Liver (tissue), 9 donors: Measurements from ENCODE around the gene ZCCHC8. TPM values are rescaled to one million over a fixed set of nuclear protein-coding genes. Genes with fewer than 3 reads are reported as not detected.

Experiments used
- DNase-seq: peaks from one replicate; pipeline ENCODE4 v3.0.0-alpha.2; 2017; ENCODE audit warnings: low spot score
- H3K27ac ChIP-seq, 2 donors: one replicate each; pipeline ENCODE4 v1.7.0; 2013; ENCODE audit warnings: inconsistent platforms in 2 of 2, low read length in 2 of 2, control low read depth in 1 of 2, low read depth in 1 of 2, mild to moderate bottlenecking in 1 of 2
- H3K27me3 ChIP-seq, 4 donors: one replicate each; pipeline versions ENCODE4 v1.6.1 to v1.7.0; 2013; ENCODE audit warnings: low read length in 3 of 4, inconsistent platforms in 1 of 4, mild to moderate bottlenecking in 1 of 4, moderate library complexity in 1 of 4; ENCODE audit not compliant: control insufficient read depth in 4 of 4, insufficient read depth in 4 of 4
- H3K36me3 ChIP-seq, 4 donors: one replicate each; pipeline versions ENCODE4 v1.6.1 to v1.7.0; 2013; ENCODE audit warnings: low read length in 3 of 4, mild to moderate bottlenecking in 3 of 4, low read depth in 1 of 4, moderate library complexity in 1 of 4; ENCODE audit not compliant: control insufficient read depth in 4 of 4, insufficient read depth in 3 of 4
- H3K4me1 ChIP-seq, 4 donors: one replicate each; pipeline versions ENCODE4 v1.6.1 to v1.7.0; 2013; ENCODE audit warnings: low read length in 3 of 4, mild to moderate bottlenecking in 3 of 4, moderate library complexity in 1 of 4; ENCODE audit not compliant: control insufficient read depth in 4 of 4, insufficient read depth in 4 of 4
- H3K4me3 ChIP-seq, 3 donors: one replicate each; pipeline versions ENCODE4 v1.6.1 to v1.7.0; 2013; ENCODE audit warnings: low read length in 3 of 3, control low read depth in 1 of 3, low read depth in 1 of 3, mild to moderate bottlenecking in 1 of 3
- H3K9ac ChIP-seq, 2 donors: one replicate each; pipeline ENCODE4 v1.7.0; 2013; ENCODE audit warnings: low read length in 2 of 2, mild to moderate bottlenecking in 2 of 2, moderate library complexity in 2 of 2, control low read depth in 1 of 2, low read depth in 1 of 2
- H3K9me3 ChIP-seq, 4 donors: one replicate each; pipeline versions ENCODE4 v1.6.1 to v1.7.0; 2013; ENCODE audit warnings: low read length in 3 of 4; ENCODE audit not compliant: control insufficient read depth in 4 of 4
- CTCF ChIP-seq: fragments of 150-350 bp; IDR thresholded peaks from 2 replicates; pipeline ENCODE4 v1.5.1; 2017; ENCODE audit warnings: improper control_type of control experiment, low read depth, low read length; ENCODE audit not compliant: missing input control
- FOXA1 ChIP-seq: IDR thresholded peaks from 2 replicates; pipeline ENCODE4 v1.6.1; 2016; ENCODE audit warnings: antibody characterized with exemption
- FOXA2 ChIP-seq: IDR thresholded peaks from 2 replicates; pipeline ENCODE4 v1.6.1; 2016; ENCODE audit warnings: antibody characterized with exemption
- GABPA ChIP-seq, 2 donors: IDR thresholded peaks in 1 of 2; conservative IDR thresholded peaks in 1 of 2; 2 replicates each; pipeline ENCODE4 v1.6.1; 2016; ENCODE audit warnings: antibody characterized with exemption in 2 of 2, mild to moderate bottlenecking in 1 of 2, moderate library complexity in 1 of 2
- HNF4A ChIP-seq, 2 donors: conservative IDR thresholded peaks; 2 replicates each; pipeline ENCODE4 v1.6.1; 2016; ENCODE audit warnings: antibody characterized with exemption in 2 of 2, mild to moderate bottlenecking in 2 of 2
- REST ChIP-seq: IDR thresholded peaks from 2 replicates; pipeline ENCODE4 v1.6.1; 2016; ENCODE audit warnings: antibody characterized with exemption, mild to moderate bottlenecking
- RXRA ChIP-seq, 2 donors: IDR thresholded peaks; 2 replicates each; pipeline ENCODE4 v1.6.1; 2017 to 2018; ENCODE audit warnings: antibody characterized with exemption in 2 of 2, mild to moderate bottlenecking in 1 of 2
- TAF1 ChIP-seq: conservative IDR thresholded peaks from 2 replicates; pipeline ENCODE4 v1.6.1; 2016; ENCODE audit warnings: antibody characterized with exemption, mild to moderate bottlenecking
- YY1 ChIP-seq: IDR thresholded peaks from 2 replicates; pipeline ENCODE4 v1.6.1; 2016; ENCODE audit warnings: antibody characterized with exemption, mild to moderate bottlenecking
- ZBTB33 ChIP-seq: IDR thresholded peaks from 2 replicates; pipeline ENCODE4 v1.6.1; 2016; ENCODE audit warnings: antibody characterized with exemption
- WGBS: extraction: QIAGEN DNeasy Blood & Tissue Kit; methylation state at CpG from one replicate; pipeline ENCODE4 v1.1.7; 2013; 5-methylcytosine and 5-hydroxymethylcytosine counted together
- polyA plus RNA-seq, 2 donors: library from polyadenylated mRNA; stranded (reverse) in 1 of 2; unstranded in 1 of 2; fragments of 200-250 nt in 1 of 2; fragments of >200 nt in 1 of 2; fragmentation: Nextera tagmentation in 1 of 2; extraction: Ambion mirVana in 1 of 2; gene quantifications; one replicate each; pipeline versions ENCODE4 v1.2.1 to v1.2.3, GENCODE V29; 2013 to 2015
- total RNA-seq, 2 donors: library from RNA; depleted of rRNA; stranded (reverse); fragments of >200 nt; gene quantifications; one replicate each; pipeline ENCODE4 v1.2.3, GENCODE V29; 2014
- donor health status: healthy.
- donor health status: healthy.
- donor health status: healthy.
- donor health status: healthy.
- donor health status: healthy.

The ZCCHC8 gene
- total and polyA plus RNA-seq, 4 donors: 5.2 to 20.5 (median 12.9) TPM

DNA sequence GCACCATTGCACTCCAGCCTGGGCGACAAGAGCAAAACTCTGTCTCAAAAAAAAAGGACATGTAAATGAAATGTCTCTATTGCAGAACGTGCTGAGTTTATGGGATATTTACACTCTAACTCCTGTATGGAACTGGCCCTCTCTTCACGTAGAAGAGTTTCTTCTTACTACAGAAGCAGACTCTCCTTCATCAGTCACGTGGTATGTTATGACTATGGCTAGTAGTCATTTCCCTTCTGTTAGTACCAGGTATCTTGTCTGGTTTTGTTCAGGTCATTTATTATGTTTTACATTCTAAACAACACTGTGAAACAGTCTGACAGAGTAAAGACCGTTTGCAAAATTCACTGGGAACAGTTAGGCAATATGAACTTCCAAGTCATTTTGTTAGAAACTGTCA is 46.6 kb upstream of the ZCCHC8 start:
- no peak for TF ChIP-seq HNF4A (conservative IDR thresholded peaks at IDR 0.05)
- no peak overlapping the region for H3K4me3 ChIP-seq
- 87% methylated on average over 5 of the region's 5 CpGs for WGBS
- no peaks in the 10 kb centered on the region for H3K27me3 ChIP-seq
- H3K27ac ChIP-seq: no peak overlapping the region
- no peak overlapping the region for H3K9ac ChIP-seq
- H3K36me3 ChIP-seq: peaks cover 0 to 6% (median 5%) of the 10 kb centered on the region in 4 donors
- H3K9me3 ChIP-seq: no peaks in the 10 kb centered on the region
- no peak for DNase-seq
- H3K4me1 ChIP-seq: no peaks in the 10 kb centered on the region

- DNase-seq: no peak
- Histone ChIP-seq H3K4me1 (no peaks in the 10 kb centered on the region), H3K27ac (no peak overlapping the region), H3K36me3 (peaks cover 0 to 2% (median under 1%) of the 10 kb centered on the region in 4 donors), H3K9me3 (no peaks in the 10 kb centered on the region), H3K9ac (no peak overlapping the region), H3K4me3 (no peak overlapping the region), H3K27me3 (no peaks in the 10 kb centered on the region)
- WGBS: over 99% methylated on average over 2 of the region's 2 CpGs
- TF ChIP-seq ZBTB33: no peak
- no peak for TF ChIP-seq FOXA1
- no peak for TF ChIP-seq YY1
- TF ChIP-seq RXRA (IDR thresholded peaks at IDR 0.05): no peak
- no peak for TF ChIP-seq FOXA2
- no peak for TF ChIP-seq HNF4A (conservative IDR thresholded peaks at IDR 0.05)
- TF ChIP-seq REST: no peak
- TF ChIP-seq CTCF: no peak
- TF ChIP-seq GABPA (IDR thresholded peaks at IDR 0.05 in 1 of 2, conservative IDR thresholded peaks at IDR 0.05 in 1 of 2): no peak
These were observed 45.1 kb upstream of the ZCCHC8 start for GRCh38 chr12:122545855-122546254.

- TF ChIP-seq FOXA2 (no peak), TAF1 (no peak), FOXA1 (no peak)
- no peak for DNase-seq
- 93% methylated on average over 2 of the region's 2 CpGs for WGBS
- Histone ChIP-seq H3K4me1 (no peaks in the 10 kb centered on the region), H3K9me3 (no peaks in the 10 kb centered on the region), H3K27me3 (no peaks in the 10 kb centered on the region), H3K36me3 (no peaks in the 10 kb centered on the region), H3K9ac (no peak overlapping the region), H3K27ac (no peak overlapping the region), H3K4me3 (no peak overlapping the region)
These were observed 43.8 kb upstream of the ZCCHC8 start for GRCh38 chr12:122544537-122544936.
